ENCODE results near the gene CCDC7.

GRCh38 chr10:32846974-32847373 is 401.0 kb downstream of the CCDC7 start:
- TF ChIP-seq USF2 (IDR thresholded peaks at IDR 0.05; ENCODE audit: borderline replicate concordance, low read depth, low read length) (no peak), RAD21 (IDR thresholded peaks at IDR 0.05; ENCODE audit: low read length) (no peak)

Measured in SK-N-SH (cell line).